Right atrium auricular region (tissue), 2 donors: ENCODE data around the gene USH2A. TPM values are rescaled to one million over a fixed set of nuclear protein-coding genes. Genes with fewer than 3 reads are reported as not detected.

ENCODE experiments used
- DNase-seq: peaks from one replicate; pipeline ENCODE4 v3.0.0-alpha.2; 2019; ENCODE audit warnings: low spot score
- H3K27ac ChIP-seq, 2 donors: fragments of 200-600 bp; sonication (generic); 1 replicate in 1 of 2; 2 replicates in 1 of 2; pipeline ENCODE4 v1.5.1; 2016 to 2019
- H3K27me3 ChIP-seq, 2 donors: fragments of 200-600 bp; sonication (generic); one replicate each; pipeline versions ENCODE4 v1.5.1 to v1.6.0; 2017 to 2019
- H3K36me3 ChIP-seq: fragments of 200-600 bp; sonication (generic); one replicate; pipeline ENCODE4 v1.5.1; 2016
- H3K4me1 ChIP-seq, 2 donors: fragments of 200-600 bp; sonication (generic); one replicate each; pipeline versions ENCODE4 v1.5.1 to v1.6.0; 2017 to 2019
- H3K4me3 ChIP-seq, 2 donors: fragments of 200-600 bp; sonication (generic); 1 replicate in 1 of 2; 2 replicates in 1 of 2; pipeline ENCODE4 v1.5.1; 2017 to 2019; ENCODE audit warnings: mild to moderate bottlenecking in 1 of 2, moderate library complexity in 1 of 2
- H3K9me3 ChIP-seq, 2 donors: fragments of 200-600 bp; sonication (generic); one replicate each; pipeline ENCODE4 v1.5.1; 2019
- CTCF ChIP-seq, 2 donors: fragments of 200-600 bp; sonication (generic); IDR thresholded peaks; one replicate each; pipeline ENCODE4 v1.5.1; 2019; ENCODE audit warnings: antibody characterized with exemption in 2 of 2
- total RNA-seq, 2 donors: library from RNA; depleted of rRNA; stranded (reverse); fragments of >200 nt; gene quantifications; one replicate each; pipeline ENCODE4 v1.1.0, GENCODE V29; 2016

Gene USH2A
- total RNA-seq, 2 donors from 2014 or later = 2.4 to 5.6 TPM

GRCh38 chr1:216210081-216210480 lies 213.2 kb downstream of the USH2A start:
- H3K27ac ChIP-seq = no peak overlapping the region
- H3K27me3 ChIP-seq = no peaks in the 10 kb centered on the region
- H3K36me3 ChIP-seq = no peaks in the 10 kb centered on the region
- H3K4me3 ChIP-seq = no peak overlapping the region
- no peaks in the 10 kb centered on the region for H3K4me1 ChIP-seq
- H3K9me3 ChIP-seq = no peaks in the 10 kb centered on the region
- no peak for TF ChIP-seq CTCF (IDR thresholded peaks at IDR 0.05)
- DNase-seq = no peak

- Histone ChIP-seq H3K27me3 (no peaks in the 10 kb centered on the region), H3K9me3 (no peaks in the 10 kb centered on the region), H3K4me3 (no peak overlapping the region), H3K36me3 (no peaks in the 10 kb centered on the region), H3K27ac (no peak overlapping the region), H3K4me1 (no peaks in the 10 kb centered on the region)
- no peak for DNase-seq
- TF ChIP-seq CTCF (IDR thresholded peaks at IDR 0.05) = no peak
Observed at GRCh38 chr1:216209125-216209524, 214.1 kb downstream of the USH2A start.

GRCh38 chr1:216207154-216207553 lies 216.1 kb downstream of the USH2A start:
- TF ChIP-seq CTCF (IDR thresholded peaks at IDR 0.05) = no peak
- no peaks in the 10 kb centered on the region for H3K36me3 ChIP-seq
- H3K27me3 ChIP-seq = no peaks in the 10 kb centered on the region
- no peaks in the 10 kb centered on the region for H3K9me3 ChIP-seq
- no peak for DNase-seq
- no peak overlapping the region for H3K4me3 ChIP-seq
- no peak overlapping the region for H3K27ac ChIP-seq
- H3K4me1 ChIP-seq = no peaks in the 10 kb centered on the region

GRCh38 chr1:216205176-216205575 lies 218.1 kb downstream of the USH2A start:
- no peaks in the 10 kb centered on the region for H3K4me1 ChIP-seq
- no peak overlapping the region for H3K4me3 ChIP-seq
- H3K27ac ChIP-seq = no peak overlapping the region
- no peaks in the 10 kb centered on the region for H3K9me3 ChIP-seq
- H3K27me3 ChIP-seq = no peaks in the 10 kb centered on the region
- no peak for TF ChIP-seq CTCF (IDR thresholded peaks at IDR 0.05)
- no peaks in the 10 kb centered on the region for H3K36me3 ChIP-seq
- DNase-seq = no peak

GRCh38 chr1:216201946-216202345 lies 221.3 kb downstream of the USH2A start:
- H3K9me3 ChIP-seq = no peaks in the 10 kb centered on the region

More at GRCh38 chr1:216201946-216202345, 221.3 kb downstream of the USH2A start:
- no peak overlapping the region for H3K27ac ChIP-seq
- no peaks in the 10 kb centered on the region for H3K4me1 ChIP-seq
- DNase-seq = no peak
- TF ChIP-seq CTCF (IDR thresholded peaks at IDR 0.05) = no peak
- H3K36me3 ChIP-seq = no peaks in the 10 kb centered on the region
- H3K27me3 ChIP-seq = no peaks in the 10 kb centered on the region
- no peak overlapping the region for H3K4me3 ChIP-seq
